HFFc6 (cell line): Measurements from ENCODE around the gene ADAMTS7. TPM values are rescaled to one million over a fixed set of nuclear protein-coding genes. Genes with fewer than 3 reads are reported as not detected.
A peak's percentile ranks its signal among the peaks of the same experiment; 100 is the strongest.
"Not testable (repeated sequence)": the region's sequence is repeated elsewhere in the genome, so short reads cannot be mapped to it uniquely, and the experiment has no call there.

ENCODE experiments used
- DNase-seq: peaks from one replicate; pipeline ENCODE4 v3.0.0-alpha.2; 2018
- H3K27ac Mint-ChIP-seq: 2 replicates; pipeline ENCODE4 v1.8.0; 2020; ENCODE audit warnings: mild to moderate bottlenecking, mixed read lengths
- H3K27me3 Mint-ChIP-seq: 2 replicates; pipeline ENCODE4 v1.8.0; 2021; ENCODE audit warnings: mild to moderate bottlenecking, moderate library complexity, mixed read lengths; ENCODE audit not compliant: insufficient read depth
- H3K36me3 Mint-ChIP-seq: 2 replicates; pipeline ENCODE4 v1.8.0; 2021; ENCODE audit warnings: low read depth, mixed read lengths
- H3K4me1 Mint-ChIP-seq: 2 replicates; pipeline ENCODE4 v1.8.0; 2020; ENCODE audit warnings: low read depth, mixed read lengths
- H3K4me3 Mint-ChIP-seq: 2 replicates; pipeline ENCODE4 v1.8.0; 2020; ENCODE audit warnings: mild to moderate bottlenecking, moderate library complexity, mixed read lengths
- H3K9me3 Mint-ChIP-seq: 2 replicates; pipeline ENCODE4 v1.8.0; 2020; ENCODE audit warnings: mild to moderate bottlenecking, mixed read lengths
- CTCF ChIP-seq: fragments of 200-600 bp; sonication (generic); IDR thresholded peaks from 2 replicates; pipeline ENCODE4 v1.5.0; 2021; ENCODE audit warnings: antibody characterized with exemption, mild to moderate bottlenecking
- total RNA-seq, 6 experiments: library from RNA; stranded (reverse); fragmentation: NEBNext Ultra II Directional; extraction: Animal tissue kit (Norgen Biotek cat#: 25700); gene quantifications; 2 replicates in 1 of 6; 3 replicates in 5 of 6; pipeline ENCODE4 v1.2.3, GENCODE V29; 2021

Gene ADAMTS7
- total RNA-seq, 6 experiments from 2014 or later = 0.39 to 0.66 (median 0.59) TPM

GRCh38 chr15:78807359-78807758 is 3.9 kb downstream of the ADAMTS7 start:
- H3K27me3 Mint-ChIP-seq = peaks cover 24% of the 10 kb centered on the region
- TF ChIP-seq CTCF = no peak
- H3K4me3 Mint-ChIP-seq = no peak overlapping the region

GRCh38 chr15:78804391-78804792 is 6.9 kb downstream of the ADAMTS7 start:
- no peaks in the 10 kb centered on the region for H3K36me3 Mint-ChIP-seq
- H3K4me3 Mint-ChIP-seq = no peak overlapping the region
- H3K4me1 Mint-ChIP-seq = no peaks in the 10 kb centered on the region
- DNase-seq = no peak
- TF ChIP-seq CTCF = no peak
- no peak overlapping the region for H3K27ac Mint-ChIP-seq
- peaks cover 16% of the 10 kb centered on the region for H3K27me3 Mint-ChIP-seq
- peaks cover 6% of the 10 kb centered on the region; the same call in 1 of the 2 replicates for H3K9me3 Mint-ChIP-seq

More at GRCh38 chr15:78807359-78807758, 3.9 kb downstream of the ADAMTS7 start:
- Mint-ChIP-seq H3K4me1 (peaks cover 5% of the 10 kb centered on the region), H3K27ac (no peak overlapping the region), H3K36me3 (no peaks in the 10 kb centered on the region), H3K9me3 (peaks cover 6% of the 10 kb centered on the region; the same call in 1 of the 2 replicates)
- DNase-seq = no peak

- Mint-ChIP-seq H3K9me3 (no peaks in the 10 kb centered on the region), H3K4me3 (no peak overlapping the region), H3K4me1 (peaks cover 9% of the 10 kb centered on the region), H3K36me3 (no peaks in the 10 kb centered on the region), H3K27ac (no peak overlapping the region), H3K27me3 (peaks cover 14% of the 10 kb centered on the region; the same call in 1 of the 2 replicates)
- no peak for DNase-seq
- TF ChIP-seq CTCF = no peak
Measured at GRCh38 chr15:78800806-78801205, 10.5 kb downstream of the ADAMTS7 start.

GRCh38 chr15:78800189-78800588 is 11.1 kb downstream of the ADAMTS7 start:
- Mint-ChIP-seq H3K4me3 (no peak overlapping the region), H3K27me3 (peaks cover 10% of the 10 kb centered on the region; the same call in 1 of the 2 replicates), H3K4me1 (peaks cover 9% of the 10 kb centered on the region), H3K36me3 (no peaks in the 10 kb centered on the region), H3K27ac (no peak overlapping the region), H3K9me3 (no peaks in the 10 kb centered on the region)
- no peak for TF ChIP-seq CTCF
- DNase-seq = no peak

- not testable (repeated sequence) for H3K9me3 Mint-ChIP-seq
Measured at GRCh38 chr15:78799102-78799501, 12.2 kb downstream of the ADAMTS7 start.

GRCh38 chr15:78798355-78798754 is 12.9 kb downstream of the ADAMTS7 start:
- not testable (repeated sequence) for H3K9me3 Mint-ChIP-seq, H3K36me3 Mint-ChIP-seq, H3K27me3 Mint-ChIP-seq, H3K27ac Mint-ChIP-seq, H3K4me1 Mint-ChIP-seq, H3K4me3 Mint-ChIP-seq
- DNase-seq = peak; percentile 46

More at GRCh38 chr15:78799102-78799501, 12.2 kb downstream of the ADAMTS7 start:
- DNase-seq, H3K27ac Mint-ChIP-seq, H3K27me3 Mint-ChIP-seq, H3K4me1 Mint-ChIP-seq, H3K4me3 Mint-ChIP-seq, H3K36me3 Mint-ChIP-seq: not testable (repeated sequence)

GRCh38 chr15:78797951-78798350 is 13.3 kb downstream of the ADAMTS7 start:
- no peak for DNase-seq
- Mint-ChIP-seq H3K4me3 (no peak overlapping the region), H3K36me3 (no peaks in the 10 kb centered on the region), H3K27ac (no peak overlapping the region), H3K4me1 (peaks cover 9% of the 10 kb centered on the region), H3K9me3 (no peaks in the 10 kb centered on the region), H3K27me3 (peaks cover 8% of the 10 kb centered on the region; the same call in 1 of the 2 replicates)
- no peak for TF ChIP-seq CTCF
